Sciatic nerve (tissue), 2 donors: ENCODE measurements around the gene PTPRF. TPM values are rescaled to one million over a fixed set of nuclear protein-coding genes. Genes with fewer than 3 reads are reported as not detected.
"Not testable (repeated sequence)": the region's sequence is repeated elsewhere in the genome, so short reads cannot be mapped to it uniquely, and the experiment has no call there.

Experiments used
- ATAC-seq: fragments of 200-7000 bp; cut with Tn5 transposase; one replicate; pipeline ENCODE4 v1.9.1; 2020; ENCODE audit warnings: mild to moderate bottlenecking, moderate library complexity
- DNase-seq: peaks from one replicate; pipeline ENCODE4 v3.0.0-alpha.2; 2020; ENCODE audit warnings: low spot score
- intact Hi-C: fragments of 100-400 bp; cut with DNase I; formaldehyde crosslinking; loops from one replicate; pipeline ENCODE4 v1.14.2; 2022
- total RNA-seq: library from RNA; stranded (reverse); fragmentation: NEBNext Ultra II Directional; extraction: Animal tissue kit (Norgen Biotek cat#: 25700); gene quantifications from one replicate; pipeline ENCODE4 v1.2.1, GENCODE V29; 2021
- donor health status: DM: no; HTN: no; CAD: no.
- donor health status: DM: no; HTN: no; CAD: no.

Gene PTPRF
- total RNA-seq, 1 donor from 2014 or later, result 180 TPM

DNA sequence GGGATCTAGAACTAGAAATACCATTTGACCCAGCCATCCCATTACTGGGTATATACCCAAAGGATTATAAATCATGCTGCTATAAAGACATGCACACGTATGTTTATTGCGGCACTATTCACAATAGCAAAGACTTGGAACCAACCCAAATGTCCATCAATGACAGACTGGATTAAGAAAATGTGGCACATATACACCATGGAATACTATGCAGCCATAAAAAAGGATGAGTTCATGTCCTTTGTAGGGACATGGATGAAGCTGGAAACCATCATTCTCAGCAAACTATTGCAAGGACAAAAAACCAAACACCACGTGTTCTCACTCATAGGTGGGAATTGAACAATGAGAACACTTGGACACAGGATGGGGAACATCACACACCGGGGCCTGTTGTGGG is 107.7 kb downstream of the PTPRF start:
- intact Hi-C loops, DNase-seq, ATAC-seq: not testable (repeated sequence)

DNA sequence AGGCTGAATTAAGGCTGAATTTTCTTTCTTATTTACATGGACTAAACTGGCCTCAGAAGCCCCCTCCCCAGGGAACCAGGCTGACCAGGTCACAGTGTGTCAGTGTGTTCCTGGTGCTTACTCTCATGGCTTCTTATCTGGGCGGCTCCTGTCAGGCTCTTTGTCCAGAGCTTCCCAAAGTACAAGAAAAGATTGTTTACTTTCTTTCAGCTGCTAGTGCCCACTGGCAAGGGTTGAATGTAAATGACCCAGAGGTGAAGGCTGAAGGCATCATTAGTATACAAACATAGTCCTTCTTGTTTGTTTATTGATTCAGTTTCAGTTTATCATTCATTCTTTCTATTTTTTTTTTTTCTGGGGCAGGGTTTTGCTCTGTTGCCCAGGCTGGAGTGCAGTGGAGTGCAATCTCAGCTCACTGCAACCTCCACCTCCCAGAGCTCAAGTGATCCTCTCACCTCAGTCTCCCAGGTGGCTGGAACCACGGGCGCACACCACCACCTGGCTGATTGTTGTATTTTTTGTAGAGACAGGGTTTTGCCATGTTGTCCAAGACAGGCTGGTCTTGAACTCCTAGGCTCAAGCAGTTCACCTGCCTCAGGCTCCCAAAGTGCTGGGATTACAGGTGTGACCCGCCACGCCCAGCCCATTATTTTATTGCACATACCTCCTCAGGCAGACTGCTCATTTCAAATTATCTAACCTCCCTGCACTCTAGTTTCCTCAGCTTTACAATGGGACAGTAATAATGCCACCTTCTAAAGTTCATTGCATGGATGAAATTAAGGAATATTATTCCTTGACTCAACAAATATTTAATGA is 109.5 kb downstream of the PTPRF start:
- DNase-seq, result no peak
- intact Hi-C loops, result no loop called here
- no peak for ATAC-seq

DNA sequence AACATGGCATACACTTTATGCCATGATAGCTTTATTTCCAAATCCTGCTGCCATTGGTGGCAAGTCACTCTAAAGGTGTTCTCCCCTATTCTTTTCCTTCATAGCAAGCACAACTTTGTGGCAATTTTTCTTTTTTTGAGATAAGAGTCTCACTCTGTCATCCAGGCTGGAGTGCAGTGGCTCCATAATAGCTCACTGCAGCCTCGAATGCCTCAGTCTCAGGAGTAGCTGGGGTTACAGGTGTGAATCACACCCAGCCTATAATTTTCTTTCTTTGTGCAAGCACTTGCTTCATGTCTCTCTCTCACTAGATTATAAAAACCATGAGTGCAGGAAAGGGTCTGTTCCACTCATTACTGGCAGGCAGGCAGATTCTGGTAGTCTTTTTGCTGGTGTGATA is 113.9 kb downstream of the PTPRF start:
- intact Hi-C loops, result no loop called here
- DNase-seq (no peak), ATAC-seq (no peak)

DNA sequence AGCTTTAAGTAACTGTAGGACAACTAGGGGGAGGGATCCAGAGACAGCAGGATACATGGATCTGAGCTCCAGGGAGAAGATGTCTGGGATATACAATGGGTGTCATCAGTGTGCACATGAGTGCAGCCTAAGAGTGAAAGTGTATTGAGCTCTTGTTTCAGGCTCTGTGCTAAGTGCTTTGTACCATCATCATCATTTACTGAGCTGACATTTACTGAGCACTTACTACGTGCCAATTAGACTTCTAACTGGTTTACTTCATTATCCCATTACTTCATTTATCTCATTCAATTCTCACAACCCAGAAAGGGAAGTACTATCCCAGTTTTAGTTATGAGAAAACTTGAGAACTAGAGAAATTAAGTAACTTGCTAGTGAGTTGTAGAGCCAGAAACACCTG is 114.8 kb downstream of the PTPRF start:
- intact Hi-C loops, result no loop called here
- DNase-seq (no peak), ATAC-seq (no peak)

DNA sequence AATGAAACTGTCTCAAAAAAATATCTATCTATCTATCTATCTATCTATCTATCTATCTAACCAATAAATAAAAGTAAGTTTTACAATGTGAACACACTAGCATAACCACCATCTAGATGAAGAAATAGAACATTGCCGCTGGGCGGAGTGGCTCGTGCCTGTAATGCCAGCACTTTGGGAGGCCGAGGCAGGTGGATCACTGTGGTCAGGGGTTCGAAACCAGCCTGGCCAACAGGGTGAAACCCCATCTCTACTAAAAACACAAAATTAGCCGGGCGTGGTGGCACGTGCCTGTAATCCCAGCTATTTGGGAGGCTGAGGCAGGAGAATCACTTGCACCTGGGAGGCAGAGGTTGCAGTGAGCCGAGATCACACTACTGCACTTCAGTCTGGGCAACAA is 116.6 kb downstream of the PTPRF start:
- DNase-seq, intact Hi-C loops, ATAC-seq: not testable (repeated sequence)

DNA sequence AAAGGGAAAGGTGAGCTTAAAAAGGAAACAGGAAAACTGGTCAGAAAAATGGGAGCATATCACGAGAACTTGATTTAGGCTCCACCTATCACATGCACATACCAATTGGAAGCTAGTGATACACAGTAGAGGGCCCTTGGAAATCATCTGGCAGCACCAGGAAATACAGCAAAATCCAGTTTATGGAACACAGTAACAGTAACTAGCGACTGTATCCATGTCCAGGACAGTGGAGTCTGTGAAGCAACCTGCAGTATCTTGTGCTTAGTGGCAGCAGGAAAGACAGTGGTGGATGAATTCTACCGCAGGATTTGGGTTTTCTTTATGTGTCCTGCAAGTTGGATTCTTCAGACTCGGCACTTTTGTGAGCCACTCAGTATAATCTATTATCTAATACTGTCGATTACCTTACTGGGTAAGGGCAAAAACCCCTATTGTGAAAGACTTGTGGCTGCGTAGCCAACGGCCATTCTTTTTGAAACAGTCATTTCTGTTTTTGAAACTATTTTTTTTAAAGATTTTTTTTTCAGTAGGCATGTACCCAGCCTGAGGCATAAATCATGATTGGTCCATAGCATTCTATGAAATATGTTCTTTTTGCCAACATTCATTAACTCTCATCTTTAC is 117.7 kb downstream of the PTPRF start:
- DNase-seq (no peak), ATAC-seq (no peak)
- intact Hi-C loops, result no loop called here

DNA sequence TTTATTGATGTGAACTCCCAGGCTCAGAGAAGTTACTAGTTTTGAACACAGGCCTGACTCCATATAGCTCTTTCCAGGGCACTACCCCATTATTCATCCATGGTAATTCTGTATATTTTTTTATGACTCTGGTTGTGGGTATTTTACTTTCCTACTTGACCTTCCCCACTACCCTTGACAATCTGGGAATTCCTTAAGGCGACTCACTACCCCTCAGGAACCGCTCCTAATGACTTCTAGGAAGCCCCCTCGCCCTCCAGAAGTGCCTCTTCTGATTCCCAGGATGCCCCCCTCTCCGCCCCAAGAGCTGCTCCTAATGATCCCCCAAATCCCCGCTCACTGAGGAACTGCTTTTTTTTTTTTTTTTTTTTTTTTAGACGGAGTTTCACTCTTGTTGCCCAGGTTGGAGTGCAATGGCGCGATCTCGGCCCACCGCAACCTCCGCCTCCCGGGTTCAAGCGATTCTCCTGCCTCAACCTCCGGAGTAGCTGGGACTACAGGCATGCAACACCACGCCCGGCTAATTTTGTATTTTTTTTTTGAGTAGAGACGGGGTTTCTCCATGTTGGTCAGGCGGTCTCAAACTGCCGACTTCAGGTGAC is 118.3 kb downstream of the PTPRF start:
- ATAC-seq, result no peak
- intact Hi-C loops, result no loop called here
- DNase-seq, result no peak

DNA sequence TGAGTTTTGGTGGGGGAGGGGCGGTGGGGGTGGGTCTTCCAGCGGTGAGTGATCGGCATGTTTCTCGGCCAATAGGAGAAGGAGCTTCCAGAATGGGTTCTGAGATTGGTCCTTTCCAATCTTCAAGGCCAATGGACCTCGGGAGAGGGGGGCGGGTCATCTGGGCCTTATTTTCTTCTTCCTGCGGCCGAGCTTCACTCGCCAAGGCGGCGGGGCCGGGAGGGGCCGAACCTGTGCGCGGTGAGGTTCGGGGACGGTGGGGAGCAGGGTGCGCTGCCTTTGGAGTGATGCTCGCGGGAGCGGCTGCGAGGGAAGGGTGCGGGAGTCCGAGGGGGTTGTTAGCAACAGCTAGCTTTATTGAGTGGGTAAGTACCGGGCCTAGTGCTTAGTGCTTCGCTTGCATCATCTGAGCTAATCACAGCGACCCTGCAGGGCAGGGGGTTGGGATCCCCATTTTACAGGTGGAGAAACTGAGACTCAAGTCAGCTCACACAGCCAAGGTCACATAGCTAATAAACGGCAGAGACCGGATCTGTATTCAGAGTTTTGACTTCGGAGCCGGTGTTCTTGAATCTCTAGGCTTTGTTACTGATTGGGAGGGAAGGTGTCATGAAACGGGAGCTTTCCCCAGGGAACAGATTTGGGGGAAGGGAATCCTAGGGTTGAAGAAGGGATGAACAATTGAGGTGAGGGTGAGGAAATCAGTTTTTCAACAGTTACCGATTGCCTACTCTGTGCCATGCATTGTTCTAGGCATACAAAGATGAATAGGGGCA is 119.8 kb downstream of the PTPRF start:
- DNase-seq (peak; percentile 96), ATAC-seq (peak; percentile 95)
- intact Hi-C loops, result loop anchor here (10.0 kb wide), 1 partner anchor 126 kb away; no protein-coding TSS in a partner anchor

DNA sequence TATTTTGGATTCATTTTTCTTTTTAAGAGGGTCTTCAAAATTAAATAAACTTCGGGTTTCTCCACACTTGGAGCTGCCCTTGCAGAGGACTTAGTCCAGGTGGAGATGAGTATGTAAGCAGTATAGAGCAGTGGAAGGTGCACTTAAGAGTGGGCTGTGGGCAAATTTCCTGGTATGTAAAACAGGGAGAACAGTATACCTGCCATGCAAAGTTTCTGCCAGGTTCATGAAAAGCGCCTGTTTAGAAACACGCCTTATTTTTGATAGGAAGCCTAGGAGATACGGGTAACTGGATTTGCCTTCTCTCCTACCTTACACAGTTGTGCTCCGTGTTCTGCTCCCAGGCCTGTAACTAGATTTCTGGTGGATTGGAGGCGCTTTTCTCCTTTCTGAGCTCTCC is 120.5 kb downstream of the PTPRF start:
- intact Hi-C loops, result loop anchor here (10.0 kb wide), 1 partner anchor 126 kb away; no protein-coding TSS in a partner anchor
- no peak for ATAC-seq

DNA sequence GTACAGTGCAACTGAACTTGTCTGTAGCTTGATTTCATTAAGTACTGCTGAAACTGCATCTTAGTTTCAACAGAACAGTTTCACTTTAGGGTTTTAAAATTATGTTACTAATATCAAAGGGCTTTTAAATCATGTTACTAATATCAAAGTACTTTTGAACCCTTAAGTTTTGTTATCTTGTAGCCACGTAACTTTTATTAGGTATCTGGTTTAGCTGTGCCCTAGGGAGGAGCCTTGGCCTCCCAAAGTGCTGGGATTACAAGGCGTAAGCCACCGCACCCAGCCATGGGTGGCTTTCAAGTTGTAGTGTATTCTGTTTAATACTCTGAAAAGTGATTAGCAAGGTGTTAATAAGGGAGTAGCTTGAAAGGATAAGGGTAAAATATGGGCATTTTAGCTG is 121.2 kb downstream of the PTPRF start:
- ATAC-seq (no peak), DNase-seq (no peak)
- intact Hi-C loops, result loop anchor here (10.0 kb wide), 1 partner anchor 127 kb away; no protein-coding TSS in a partner anchor

More for the DNA sequence above, 120.5 kb downstream of the PTPRF start:
- DNase-seq, result no peak

DNA sequence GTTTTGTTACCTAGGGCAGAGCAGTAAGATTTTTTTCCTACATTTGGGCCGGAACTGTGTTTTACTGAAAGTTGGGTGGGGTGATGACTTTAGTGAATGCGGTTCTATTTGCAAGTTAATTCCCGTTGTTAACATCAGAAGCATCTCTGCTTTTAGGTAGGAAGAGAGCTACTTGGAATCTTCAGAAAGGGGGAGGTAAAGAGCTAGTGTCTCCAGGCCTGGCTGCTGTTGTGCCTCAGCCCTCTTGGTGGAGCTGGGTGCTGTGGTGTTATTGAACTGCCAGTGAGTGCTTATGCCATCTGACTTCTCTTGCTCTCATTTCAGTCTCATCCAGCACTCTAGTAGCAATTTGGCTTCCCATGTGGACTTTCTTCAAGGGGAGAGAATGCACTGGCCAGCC is 122.7 kb downstream of the PTPRF start:
- no peak for ATAC-seq
- no peak for DNase-seq
- intact Hi-C loops, result loop anchor here (10.0 kb wide), 1 partner anchor 129 kb away; no protein-coding TSS in a partner anchor

DNA sequence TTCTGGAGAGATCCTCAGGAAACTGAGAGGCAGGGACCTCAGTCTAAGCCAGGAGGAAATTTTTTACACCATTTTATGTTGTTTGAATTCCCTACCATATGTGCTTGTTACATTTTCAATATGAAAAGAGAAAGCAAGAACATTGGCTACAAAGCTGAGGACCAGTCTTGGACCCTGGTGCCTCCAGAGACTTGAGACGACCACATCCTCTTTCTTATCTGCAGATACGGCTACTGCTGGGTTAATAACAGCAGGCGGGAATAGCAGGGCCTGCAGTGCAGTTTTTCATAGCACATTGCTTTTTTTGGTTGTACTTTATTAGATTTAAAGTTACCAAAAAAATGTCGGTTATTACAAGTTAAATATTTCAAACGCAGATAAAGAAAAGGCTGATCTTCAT is 123.2 kb downstream of the PTPRF start:
- no peak for ATAC-seq
- intact Hi-C loops, result loop anchor here (10.0 kb wide), 1 partner anchor 129 kb away; no protein-coding TSS in a partner anchor
- no peak for DNase-seq

DNA sequence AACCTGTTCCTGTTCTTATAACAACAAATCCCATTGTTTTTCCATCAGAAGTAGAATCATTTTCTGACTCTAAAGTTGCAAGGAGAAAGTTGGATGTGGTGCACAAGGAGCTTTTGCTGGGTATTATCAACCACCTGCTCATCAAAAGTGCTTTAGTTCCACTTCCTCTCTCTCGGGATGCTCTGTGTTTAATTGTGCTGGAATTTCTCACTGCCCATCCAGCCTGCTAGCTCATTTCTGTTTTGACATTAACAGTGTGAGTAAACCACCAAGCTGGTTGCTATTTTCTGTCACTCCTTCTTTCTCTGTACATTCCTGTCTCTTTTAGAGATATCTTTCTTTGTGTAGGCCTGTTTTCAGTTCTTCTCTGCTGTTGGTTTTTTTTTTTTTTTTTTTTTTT is 125.3 kb downstream of the PTPRF start:
- ATAC-seq (no peak), DNase-seq (no peak)
- intact Hi-C loops, result loop anchor here (10.0 kb wide), 1 partner anchor 131 kb away; no protein-coding TSS in a partner anchor

DNA sequence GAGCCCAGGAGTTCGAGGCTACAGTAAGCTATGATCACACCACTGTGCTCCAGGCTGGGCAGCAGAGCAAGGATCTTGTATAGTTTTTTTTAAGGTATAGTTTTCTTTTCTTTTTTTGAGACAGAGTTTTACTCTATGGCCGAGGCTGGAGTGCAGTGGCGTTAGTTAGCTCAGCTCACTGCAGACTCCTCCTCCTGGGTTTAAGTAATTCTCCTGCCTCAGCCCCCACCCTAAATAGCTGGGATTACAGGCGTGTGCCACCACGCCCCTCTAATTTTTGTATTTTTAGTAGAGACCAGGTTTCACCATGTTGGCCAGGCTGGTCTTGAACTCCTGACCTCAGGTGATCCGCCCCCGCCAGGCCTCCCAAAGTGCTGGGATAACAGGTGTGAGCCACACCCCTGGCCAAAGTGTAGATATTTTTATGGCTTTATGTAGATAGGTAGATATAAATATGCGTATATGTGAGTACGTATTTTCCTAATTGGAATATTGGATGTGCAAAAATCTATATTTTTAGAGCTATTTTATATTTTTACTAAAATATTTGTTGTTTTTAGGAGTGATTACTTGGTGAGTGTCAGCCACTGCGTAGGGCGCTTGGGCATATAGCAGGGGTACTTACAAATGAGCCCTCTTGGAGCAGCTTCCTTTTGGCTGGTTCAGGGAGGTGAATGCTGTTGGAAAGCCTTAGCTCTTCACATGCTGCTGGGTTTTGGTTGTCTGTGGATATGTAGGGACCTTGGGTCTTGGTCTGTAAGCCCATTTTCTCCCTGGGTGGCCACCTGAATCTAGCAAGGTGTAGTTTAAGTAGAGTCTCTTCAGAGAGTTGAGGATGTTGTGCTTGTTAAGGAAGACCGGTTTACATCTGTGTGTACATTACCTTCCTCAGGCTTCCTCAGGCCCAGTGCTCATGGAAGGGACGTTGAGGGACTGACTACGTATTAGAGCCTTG is 128.8 kb downstream of the PTPRF start:
- intact Hi-C loops, result loop anchor here (10.0 kb wide), 1 partner anchor 135 kb away; no protein-coding TSS in a partner anchor
- no peak for DNase-seq
- no peak for ATAC-seq

DNA sequence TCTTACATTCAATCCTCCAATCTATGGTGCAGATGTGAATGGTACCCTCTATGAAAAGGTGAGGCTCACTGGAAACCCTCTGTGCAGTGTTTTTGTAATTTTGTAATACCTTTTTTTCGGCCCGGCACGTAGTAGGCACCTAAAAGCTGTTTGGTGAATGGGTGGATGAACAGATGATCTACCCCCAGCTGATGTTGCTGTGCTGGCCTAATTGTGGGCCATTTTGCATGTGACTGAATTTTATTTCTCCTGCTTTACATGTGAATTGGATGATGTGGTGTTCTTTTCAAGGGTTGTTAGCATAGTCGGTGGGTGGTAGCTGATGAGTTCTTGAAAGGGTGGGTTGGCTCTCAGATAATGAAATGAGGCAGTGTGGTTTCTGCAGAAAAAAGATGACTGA is 129.7 kb downstream of the PTPRF start:
- intact Hi-C loops, result no loop called here
- ATAC-seq, result no peak
- no peak for DNase-seq

DNA sequence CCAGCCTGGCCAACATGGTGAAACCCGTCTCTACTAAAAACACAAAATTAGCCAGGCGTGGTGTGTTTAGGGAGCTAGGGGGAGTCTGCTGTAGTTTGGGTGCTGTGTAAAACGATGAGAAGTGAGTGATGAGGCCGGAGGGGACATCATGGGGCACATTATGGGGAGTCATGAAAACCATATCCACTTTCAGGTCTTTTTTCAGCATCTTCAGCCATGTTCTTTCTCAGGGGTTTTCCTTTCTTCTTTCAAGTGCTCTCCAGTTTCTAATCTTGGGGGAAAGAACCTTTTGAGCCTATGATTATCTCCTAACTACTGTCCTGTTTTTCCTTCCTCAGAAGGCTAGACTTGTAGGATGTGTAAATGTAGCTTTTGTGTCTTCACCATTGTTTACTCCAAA is 133.7 kb downstream of the PTPRF start:
- intact Hi-C loops, result no loop called here
- no peak for ATAC-seq
- no peak for DNase-seq

DNA sequence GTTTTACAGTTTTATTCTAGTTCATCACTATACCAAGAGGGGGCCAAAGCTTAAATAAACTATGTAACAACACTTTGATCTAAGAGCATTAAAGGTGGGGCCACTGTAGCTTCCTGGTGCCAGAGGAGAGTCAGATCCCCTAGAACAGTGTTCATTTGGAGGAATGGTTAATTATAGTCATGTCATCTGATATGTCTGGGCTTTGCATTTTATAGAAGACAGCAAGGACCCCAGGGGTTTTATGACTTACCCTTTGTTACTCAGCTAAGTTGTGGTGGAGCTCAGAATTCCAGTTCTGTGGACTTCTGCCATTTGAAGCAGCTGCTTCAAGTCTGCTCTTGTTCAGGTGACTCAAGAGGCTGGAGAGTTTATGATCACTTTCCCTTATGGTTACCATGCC is 135.9 kb downstream of the PTPRF start:
- no peak for ATAC-seq
- intact Hi-C loops, result no loop called here
- no peak for DNase-seq

DNA sequence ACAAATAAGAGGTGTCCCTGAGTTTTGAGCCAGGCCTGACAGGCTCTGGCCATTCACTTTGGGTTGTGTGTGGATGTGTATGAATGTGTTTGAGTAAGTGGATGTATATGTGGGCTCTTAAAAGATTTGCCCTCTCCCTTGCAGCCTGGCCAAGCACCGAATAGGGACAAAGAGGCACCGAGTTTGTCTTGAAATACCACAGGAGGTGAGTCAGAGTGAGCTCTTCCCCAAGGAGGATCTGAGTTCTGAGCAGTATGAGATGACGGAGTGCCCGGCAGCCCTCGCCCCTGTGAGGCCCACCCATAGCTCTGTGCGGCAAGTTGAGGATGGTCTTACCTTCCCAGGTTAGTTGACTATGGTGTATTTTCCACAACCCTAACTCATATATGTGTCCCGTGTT is 138.3 kb downstream of the PTPRF start:
- intact Hi-C loops, result no loop called here
- no peak for ATAC-seq
- DNase-seq, result no peak
